ENCODE measurements around the gene DGUOK. TPM values are rescaled to one million over a fixed set of nuclear protein-coding genes. Genes with fewer than 3 reads are reported as not detected.

Gene DGUOK
- polyA plus RNA-seq, 1 donor from 2014 or later = 168 TPM

- no peaks in the 10 kb centered on the region for H3K9me2 ChIP-seq (ENCODE audit: insufficient read depth, low read length)
- no peaks in the 10 kb centered on the region for H3K27me3 ChIP-seq (ENCODE audit: insufficient read depth, low read depth, low read length)
- H3K9me3 ChIP-seq (ENCODE audit: low read length) = no peaks in the 10 kb centered on the region
- no peak overlapping the region for H2AFZ ChIP-seq (ENCODE audit: low read depth, low read length)
- no peaks in the 10 kb centered on the region for H3K36me3 ChIP-seq (ENCODE audit: insufficient read depth, low read length)
- TF ChIP-seq CTCF (IDR thresholded peaks at IDR 0.05; ENCODE audit: poor library complexity, severe bottlenecking) (no peak), RAD21 (conservative IDR thresholded peaks at IDR 0.05) (no peak), MXI1 (conservative IDR thresholded peaks at IDR 0.05; ENCODE audit: poor library complexity, severe bottlenecking) (no peak), TAF1 (IDR thresholded peaks at IDR 0.05; ENCODE audit: low read depth) (no peak), EP300 (conservative IDR thresholded peaks at IDR 0.05; ENCODE audit: poor library complexity, severe bottlenecking) (no peak), SMC3 (conservative IDR thresholded peaks at IDR 0.05; ENCODE audit: poor library complexity) (no peak), POLR2AphosphoS5 (IDR thresholded peaks at IDR 0.05) (no peak), EZH2 (IDR thresholded peaks at IDR 0.05; ENCODE audit: borderline replicate concordance, insufficient read depth, low read length, poor library complexity, severe bottlenecking) (no peak), REST (IDR thresholded peaks at IDR 0.05; ENCODE audit: borderline replicate concordance) (no peak)
- H3F3A ChIP-seq (ENCODE audit: insufficient read depth, low read length, poor library complexity, severe bottlenecking) = peaks cover 3% of the 10 kb centered on the region
- no peak overlapping the region for H3K9ac ChIP-seq (ENCODE audit: low read length)
- H3K4me3 ChIP-seq (ENCODE audit: low read length) = no peak overlapping the region
- H4K20me1 ChIP-seq (ENCODE audit: insufficient read depth) = no peaks in the 10 kb centered on the region
- no peak overlapping the region for H3K4me2 ChIP-seq (ENCODE audit: low read length)
- H3K27ac ChIP-seq (ENCODE audit: low read length) = peak overlapping the region; percentile 99
- peaks cover 95% of the 10 kb centered on the region for H3K79me2 ChIP-seq (replicated peaks; ENCODE audit: insufficient read depth, low read length)
These were observed 69.1 kb downstream of the DGUOK start for GRCh38 chr2:73995810-73996209.

DNA sequence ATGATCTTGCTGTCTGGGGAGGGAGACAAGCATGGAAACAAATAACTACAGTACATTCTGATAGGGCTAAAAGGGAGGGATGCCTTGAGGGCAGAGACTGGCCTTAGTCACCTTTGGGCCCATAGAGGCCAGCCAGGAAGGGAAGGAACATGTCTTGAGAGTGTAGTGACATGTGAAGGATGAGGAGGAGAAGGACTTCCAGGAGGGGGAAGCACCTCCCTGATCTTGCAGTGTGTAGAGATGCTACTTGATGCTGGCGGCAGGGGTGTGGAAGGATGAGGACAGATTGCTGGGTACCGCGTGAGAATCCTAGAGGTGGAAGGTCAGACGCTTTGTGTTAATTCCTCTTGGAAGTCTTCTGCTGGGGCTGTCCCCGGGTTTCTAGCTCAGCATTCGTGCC is 71.1 kb downstream of the DGUOK start:
- Histone ChIP-seq H3K9ac (ENCODE audit: low read length) (peak overlapping the region; percentile 86), H3K4me3 (ENCODE audit: low read length) (peak overlapping the region; percentile 73), H3K79me2 (replicated peaks; ENCODE audit: insufficient read depth, low read length) (peaks cover 90% of the 10 kb centered on the region), H3K9me2 (ENCODE audit: insufficient read depth, low read length) (no peaks in the 10 kb centered on the region), H4K20me1 (ENCODE audit: insufficient read depth) (no peaks in the 10 kb centered on the region), H3F3A (ENCODE audit: insufficient read depth, low read length, poor library complexity, severe bottlenecking) (peaks cover 8% of the 10 kb centered on the region), H3K9me3 (ENCODE audit: low read length) (no peaks in the 10 kb centered on the region), H2AFZ (ENCODE audit: low read depth, low read length) (no peak overlapping the region), H3K36me3 (ENCODE audit: insufficient read depth, low read length) (no peaks in the 10 kb centered on the region), H3K4me2 (ENCODE audit: low read length) (peak overlapping the region; percentile 53), H3K27me3 (ENCODE audit: insufficient read depth, low read depth, low read length) (no peaks in the 10 kb centered on the region), H3K27ac (ENCODE audit: low read length) (peak overlapping the region; percentile 99)
- TF ChIP-seq CTCF (IDR thresholded peaks at IDR 0.05; ENCODE audit: poor library complexity, severe bottlenecking) (no peak), MXI1 (conservative IDR thresholded peaks at IDR 0.05; ENCODE audit: poor library complexity, severe bottlenecking) (no peak), TAF1 (IDR thresholded peaks at IDR 0.05; ENCODE audit: low read depth) (no peak), REST (IDR thresholded peaks at IDR 0.05; ENCODE audit: borderline replicate concordance) (no peak), EZH2 (IDR thresholded peaks at IDR 0.05; ENCODE audit: borderline replicate concordance, insufficient read depth, low read length, poor library complexity, severe bottlenecking) (no peak)

Measured in neural cell (in vitro differentiated cells).